ENCODE results near the gene AUH. TPM values are rescaled to one million over a fixed set of nuclear protein-coding genes. Genes with fewer than 3 reads are reported as not detected.
"Not testable (repeated sequence)": the region's sequence is repeated elsewhere in the genome, so short reads cannot be mapped to it uniquely, and the experiment has no call there.

Gene AUH
- total RNA-seq, 6 donors from 2014 or later: 13.7 to 38.5 (median 24.4) TPM

DNA sequence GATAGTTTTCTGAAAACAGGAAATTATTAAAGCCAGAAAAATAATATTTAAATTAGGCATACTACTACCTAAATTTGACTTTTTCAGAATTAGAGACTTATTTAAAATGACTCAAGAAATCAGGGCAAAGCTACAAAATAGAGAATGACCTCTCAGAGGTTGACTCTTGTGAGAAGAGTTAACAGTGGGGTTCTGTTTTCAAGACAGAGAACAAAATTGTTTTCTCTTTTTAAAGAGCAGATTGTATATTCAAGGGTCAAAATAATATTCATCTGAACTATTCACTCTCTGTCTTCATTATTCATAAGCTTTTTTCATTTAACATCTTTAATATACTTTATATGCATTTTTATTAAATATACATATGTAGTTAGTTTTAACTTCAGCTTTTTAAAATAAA, 21.9 kb upstream of the AUH start:
- no peaks in the 10 kb centered on the region for H3K9me3 ChIP-seq
- ATAC-seq (ENCODE audit: low FRiP score in 2 of 2) (no peak), DNase-seq (no peak)
- H3K4me1 ChIP-seq: peaks cover 0 to 8% (median 6%) of the 10 kb centered on the region in 4 donors
- no peaks in the 10 kb centered on the region for H3K36me3 ChIP-seq
- TF ChIP-seq POLR2AphosphoS5 (IDR thresholded peaks at IDR 0.05) (no peak), POLR2A (IDR thresholded peaks at IDR 0.05) (no peak), EP300 (IDR thresholded peaks at IDR 0.05) (no peak)
- TF ChIP-seq, protein P1, sequence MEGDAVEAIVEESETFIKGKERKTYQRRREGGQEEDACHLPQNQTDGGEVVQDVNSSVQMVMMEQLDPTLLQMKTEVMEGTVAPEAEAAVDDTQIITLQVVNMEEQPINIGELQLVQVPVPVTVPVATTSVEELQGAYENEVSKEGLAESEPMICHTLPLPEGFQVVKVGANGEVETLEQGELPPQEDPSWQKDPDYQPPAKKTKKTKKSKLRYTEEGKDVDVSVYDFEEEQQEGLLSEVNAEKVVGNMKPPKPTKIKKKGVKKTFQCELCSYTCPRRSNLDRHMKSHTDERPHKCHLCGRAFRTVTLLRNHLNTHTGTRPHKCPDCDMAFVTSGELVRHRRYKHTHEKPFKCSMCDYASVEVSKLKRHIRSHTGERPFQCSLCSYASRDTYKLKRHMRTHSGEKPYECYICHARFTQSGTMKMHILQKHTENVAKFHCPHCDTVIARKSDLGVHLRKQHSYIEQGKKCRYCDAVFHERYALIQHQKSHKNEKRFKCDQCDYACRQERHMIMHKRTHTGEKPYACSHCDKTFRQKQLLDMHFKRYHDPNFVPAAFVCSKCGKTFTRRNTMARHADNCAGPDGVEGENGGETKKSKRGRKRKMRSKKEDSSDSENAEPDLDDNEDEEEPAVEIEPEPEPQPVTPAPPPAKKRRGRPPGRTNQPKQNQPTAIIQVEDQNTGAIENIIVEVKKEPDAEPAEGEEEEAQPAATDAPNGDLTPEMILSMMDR (IDR thresholded peaks at IDR 0.05): no peak
- no peak overlapping the region for H3K4me3 ChIP-seq
- H3K27ac ChIP-seq: no peak overlapping the region
- H3K27me3 ChIP-seq: no peaks in the 10 kb centered on the region

DNA sequence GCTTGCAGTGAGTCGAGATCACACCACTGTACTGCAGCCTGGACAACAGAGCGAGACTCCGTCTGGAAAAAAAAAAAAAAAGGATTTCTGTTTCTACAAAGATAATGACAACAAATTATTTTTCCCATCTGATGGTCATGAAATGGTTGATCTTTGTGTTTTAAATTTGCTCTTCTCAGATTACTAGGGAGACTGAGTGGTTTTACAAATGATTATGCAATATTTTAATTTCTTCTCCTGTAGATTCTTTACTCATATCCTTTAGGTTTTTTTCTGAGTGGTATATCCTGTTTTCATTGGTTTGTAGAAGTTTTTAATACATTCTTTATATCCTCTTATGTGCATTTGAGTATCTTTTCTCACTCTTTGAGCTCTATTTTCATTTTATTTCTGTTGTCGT, 20.6 kb upstream of the AUH start:
- DNase-seq: no peak
- ATAC-seq (ENCODE audit: low FRiP score in 2 of 2): no peak
- no peaks in the 10 kb centered on the region for H3K36me3 ChIP-seq
- no peak overlapping the region for H3K27ac ChIP-seq
- no peak for TF ChIP-seq POLR2A (IDR thresholded peaks at IDR 0.05)
- TF ChIP-seq EP300 (IDR thresholded peaks at IDR 0.05): no peak
- TF ChIP-seq POLR2AphosphoS5 (IDR thresholded peaks at IDR 0.05): no peak
- TF ChIP-seq, protein P1 (IDR thresholded peaks at IDR 0.05): no peak
- no peaks in the 10 kb centered on the region for H3K9me3 ChIP-seq
- no peaks in the 10 kb centered on the region for H3K27me3 ChIP-seq
- 92 to 93% methylated on average over 4 of the region's 4 CpGs for WGBS, 2 donors
- peaks cover 0 to 11% (median 7%) of the 10 kb centered on the region in 4 donors for H3K4me1 ChIP-seq
- no peak overlapping the region for H3K4me3 ChIP-seq

DNA sequence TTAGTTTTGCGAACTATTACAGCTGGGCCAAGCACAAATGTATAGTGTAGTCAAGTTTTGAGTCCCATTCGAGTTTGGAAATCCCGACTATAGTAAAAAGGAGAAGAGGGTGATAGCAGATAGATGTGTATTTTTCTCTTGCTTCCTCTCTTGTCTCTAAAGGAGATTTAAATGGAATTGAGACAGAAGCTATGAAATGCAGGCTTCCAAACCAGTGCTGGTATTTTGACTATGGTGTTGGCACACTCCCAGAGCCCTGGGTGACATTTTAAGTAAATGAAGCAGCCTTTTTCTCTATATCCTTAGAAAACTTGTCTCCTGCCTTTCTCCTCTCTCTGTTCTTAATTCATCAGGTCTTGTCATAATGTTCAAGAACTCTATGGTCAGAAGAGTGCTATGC, 17.7 kb upstream of the AUH start:
- Histone ChIP-seq H3K4me1 (peaks cover 13 to 24% (median 16%) of the 10 kb centered on the region in 4 donors), H3K27ac (peak overlapping the region in 1 of 4 donors; percentile 17), H3K36me3 (no peaks in the 10 kb centered on the region), H3K27me3 (no peaks in the 10 kb centered on the region), H3K9me3 (no peaks in the 10 kb centered on the region), H3K4me3 (no peak overlapping the region)
- no peak for ATAC-seq (ENCODE audit: low FRiP score in 2 of 2)
- TF ChIP-seq EP300 (IDR thresholded peaks at IDR 0.05) (no peak), POLR2AphosphoS5 (IDR thresholded peaks at IDR 0.05) (no peak), POLR2A (IDR thresholded peaks at IDR 0.05) (no peak)
- TF ChIP-seq, protein P1 (IDR thresholded peaks at IDR 0.05): no peak
- no peak for DNase-seq
- WGBS, 2 donors: 42 to 44% methylated on average over 3 of the region's 3 CpGs

DNA sequence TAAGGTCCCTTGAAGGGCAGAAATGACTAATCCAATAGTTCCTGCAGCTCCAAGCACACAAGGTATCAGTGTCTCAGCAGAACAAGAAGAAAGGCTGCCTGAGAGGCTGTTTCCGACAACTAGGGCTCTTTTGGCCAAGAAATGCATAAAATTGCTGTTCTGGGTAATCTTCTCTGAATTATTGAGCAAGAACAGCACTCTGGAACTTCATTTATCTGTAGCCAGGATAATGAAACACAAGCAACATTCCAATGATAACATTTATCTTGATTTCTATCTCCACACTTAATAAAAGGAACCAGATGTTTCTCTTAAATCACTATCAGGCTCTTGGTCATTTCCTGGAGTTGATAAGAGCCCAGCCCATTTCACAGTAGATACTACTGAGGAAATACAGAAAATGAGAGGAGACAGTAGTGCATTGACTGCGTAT, 17.0 kb upstream of the AUH start:
- H3K4me1 ChIP-seq: peaks cover 13 to 24% (median 16%) of the 10 kb centered on the region in 4 donors
- no peaks in the 10 kb centered on the region for H3K27me3 ChIP-seq
- DNase-seq (no peak), ATAC-seq (ENCODE audit: low FRiP score in 2 of 2) (peak in 1 of 2 donors; percentile 69)
- H3K9me3 ChIP-seq: no peaks in the 10 kb centered on the region
- H3K36me3 ChIP-seq: no peaks in the 10 kb centered on the region
- no peak overlapping the region for H3K27ac ChIP-seq
- TF ChIP-seq POLR2AphosphoS5 (IDR thresholded peaks at IDR 0.05): peak; percentile 7 to 24
- TF ChIP-seq EP300 (IDR thresholded peaks at IDR 0.05): peak in 1 of 4 donors; percentile 49
- TF ChIP-seq, protein P1 (IDR thresholded peaks at IDR 0.05): no peak
- TF ChIP-seq POLR2A (IDR thresholded peaks at IDR 0.05): no peak
- 45 to 51% methylated on average over 2 of the region's 2 CpGs for WGBS, 2 donors
- no peak overlapping the region for H3K4me3 ChIP-seq

DNA sequence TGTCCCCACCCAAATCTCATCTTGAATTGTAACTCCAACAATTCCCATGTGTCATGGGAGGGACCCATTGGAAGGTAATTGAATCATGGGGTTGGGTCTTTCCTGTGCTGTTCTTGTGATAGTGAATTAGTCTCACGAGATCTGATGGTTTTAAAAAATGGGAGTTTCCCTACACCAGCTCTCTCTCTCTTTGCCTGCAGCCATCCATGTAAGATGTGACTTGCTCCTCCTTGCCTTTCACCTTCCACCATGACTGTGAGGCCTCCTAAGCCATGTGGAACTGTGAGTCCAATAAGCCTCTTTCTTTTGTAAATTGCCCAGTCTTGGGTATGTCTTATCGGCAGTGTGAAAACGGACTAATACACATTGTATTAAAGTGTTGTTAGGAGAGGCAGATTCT, 16.3 kb upstream of the AUH start:
- not testable (repeated sequence) for H3K9me3 ChIP-seq; DNase-seq; H3K4me3 ChIP-seq; H3K36me3 ChIP-seq; H3K27me3 ChIP-seq; ATAC-seq (ENCODE audit: low FRiP score in 2 of 2); H3K27ac ChIP-seq
- 94 to 95% methylated on average over 3 of the region's 3 CpGs for WGBS, 2 donors
- H3K4me1 ChIP-seq: peaks cover 13 to 24% (median 16%) of the 10 kb centered on the region in 4 donors
